ENCODE measurements around the gene ULK2.
"Not testable (repeated sequence)": the region's sequence is repeated elsewhere in the genome, so short reads cannot be mapped to it uniquely, and the experiment has no call there.

ULK2 gene

DNA sequence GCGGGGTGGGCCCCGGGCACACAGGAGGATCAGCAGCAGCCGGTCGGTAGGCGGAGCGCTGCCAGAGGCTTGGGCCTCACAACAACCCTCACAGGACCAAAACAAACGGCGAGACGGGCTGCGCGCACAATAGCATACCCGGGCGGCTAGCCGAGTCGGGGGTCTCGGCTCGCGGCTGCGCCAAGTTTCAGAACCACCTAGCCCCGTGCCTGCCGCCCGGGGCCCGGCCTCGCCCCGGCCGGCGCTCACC, 732 bp downstream of the ULK2 start:
- H3K9ac ChIP-seq (ENCODE audit: low read depth, low read length), result peak overlapping the region; percentile 38
- H3K9me3 ChIP-seq (ENCODE audit: control insufficient read depth, insufficient read depth, low read length), result no peaks in the 10 kb centered on the region

DNA sequence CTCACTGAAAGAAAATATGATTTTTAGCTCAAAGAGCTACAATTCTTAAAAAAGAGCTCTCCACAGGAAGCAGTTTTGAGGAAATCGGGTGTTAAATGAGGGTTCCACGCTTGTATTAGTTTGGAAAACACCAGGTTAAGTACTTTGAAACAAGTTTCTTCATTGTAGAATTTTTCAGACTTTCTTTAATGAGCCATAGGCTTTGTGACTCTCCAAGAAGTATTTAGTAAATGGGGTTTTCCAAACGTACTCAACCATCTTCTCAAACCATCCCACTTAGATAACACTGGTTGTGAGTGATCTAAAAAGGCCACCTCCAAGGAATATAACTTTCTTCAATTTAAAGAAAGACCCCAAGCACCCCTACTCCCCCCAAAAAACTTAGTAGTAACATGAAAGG, 2.7 kb downstream of the ULK2 start:
- H3K4me1 ChIP-seq (ENCODE audit: control insufficient read depth, insufficient read depth, low read length), result no peaks in the 10 kb centered on the region
- no peak overlapping the region for H3K27ac ChIP-seq (ENCODE audit: low read depth, low read length)
- H3K36me3 ChIP-seq (ENCODE audit: control insufficient read depth, insufficient read depth, low read length), result no peaks in the 10 kb centered on the region
- H3K9ac ChIP-seq (ENCODE audit: low read depth, low read length), result no peak overlapping the region
- H3K4me3 ChIP-seq (ENCODE audit: low read depth, low read length), result no peak overlapping the region
- H3K9me3 ChIP-seq (ENCODE audit: control insufficient read depth, insufficient read depth, low read length), result no peaks in the 10 kb centered on the region
- peaks cover 12% of the 10 kb centered on the region for H3K27me3 ChIP-seq (ENCODE audit: control insufficient read depth, insufficient read depth, low read length)

More for the DNA sequence above, 732 bp downstream of the ULK2 start:
- H3K27ac ChIP-seq (ENCODE audit: low read depth, low read length), result peak overlapping the region; percentile 17
- no peaks in the 10 kb centered on the region for H3K4me1 ChIP-seq (ENCODE audit: control insufficient read depth, insufficient read depth, low read length)
- H3K36me3 ChIP-seq (ENCODE audit: control insufficient read depth, insufficient read depth, low read length), result no peaks in the 10 kb centered on the region
- H3K27me3 ChIP-seq (ENCODE audit: control insufficient read depth, insufficient read depth, low read length), result peaks cover 12% of the 10 kb centered on the region
- H3K4me3 ChIP-seq (ENCODE audit: low read depth, low read length), result peak overlapping the region; percentile 84

GRCh38 chr17:19860647-19861177, 7.0 kb downstream of the ULK2 start:
- not testable (repeated sequence) for H3K36me3 ChIP-seq (ENCODE audit: control insufficient read depth, insufficient read depth, low read length); H3K9ac ChIP-seq (ENCODE audit: low read depth, low read length); H3K4me3 ChIP-seq (ENCODE audit: low read depth, low read length); H3K27me3 ChIP-seq (ENCODE audit: control insufficient read depth, insufficient read depth, low read length); H3K27ac ChIP-seq (ENCODE audit: low read depth, low read length); H3K4me1 ChIP-seq (ENCODE audit: control insufficient read depth, insufficient read depth, low read length); H3K9me3 ChIP-seq (ENCODE audit: control insufficient read depth, insufficient read depth, low read length)

DNA sequence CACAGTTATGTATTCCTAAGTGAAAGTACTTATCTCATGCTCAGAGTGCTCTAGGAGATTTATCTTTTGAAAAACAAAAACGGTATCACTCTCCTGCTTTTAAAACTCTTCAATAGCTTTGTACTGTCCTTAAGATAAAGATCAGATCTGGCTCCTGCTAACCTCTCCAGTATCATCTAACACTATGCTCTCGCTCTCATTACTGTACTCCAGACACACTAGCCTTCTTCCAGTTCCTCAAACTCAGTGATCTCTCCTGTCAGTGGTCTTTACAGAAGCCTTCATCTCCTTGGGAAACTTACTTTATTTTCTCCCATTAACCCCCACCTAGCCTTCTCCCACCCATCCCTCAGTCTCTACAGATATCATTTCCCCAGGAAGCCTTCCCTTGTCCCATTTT, 10.1 kb downstream of the ULK2 start:
- H3K27me3 ChIP-seq (ENCODE audit: control insufficient read depth, insufficient read depth, low read length), result no peaks in the 10 kb centered on the region
- no peaks in the 10 kb centered on the region for H3K4me1 ChIP-seq (ENCODE audit: control insufficient read depth, insufficient read depth, low read length)
- H3K4me3 ChIP-seq (ENCODE audit: low read depth, low read length), result no peak overlapping the region
- no peaks in the 10 kb centered on the region for H3K36me3 ChIP-seq (ENCODE audit: control insufficient read depth, insufficient read depth, low read length)
- no peak overlapping the region for H3K27ac ChIP-seq (ENCODE audit: low read depth, low read length)
- H3K9ac ChIP-seq (ENCODE audit: low read depth, low read length), result no peak overlapping the region
- no peaks in the 10 kb centered on the region for H3K9me3 ChIP-seq (ENCODE audit: control insufficient read depth, insufficient read depth, low read length)

DNA sequence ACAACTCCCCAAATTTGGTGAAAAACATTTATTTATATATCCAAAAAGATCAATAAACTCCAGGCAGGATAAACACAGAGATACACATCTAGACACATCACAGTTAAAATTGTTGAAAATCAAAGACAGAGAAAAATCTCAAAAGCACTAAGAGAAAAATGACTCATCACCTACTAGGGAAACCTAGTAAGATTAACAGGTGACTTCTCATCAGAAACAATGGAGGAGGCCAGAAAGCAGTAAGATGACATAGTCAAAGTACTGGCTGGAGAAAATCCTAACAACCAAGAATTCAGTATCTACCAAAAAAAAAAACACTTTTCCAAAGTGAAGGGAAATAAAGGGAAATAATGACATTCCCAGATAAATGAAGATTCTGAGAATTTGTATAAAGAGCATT, 33.8 kb downstream of the ULK2 start:
- no peaks in the 10 kb centered on the region for H3K9me3 ChIP-seq (ENCODE audit: control insufficient read depth, insufficient read depth, low read length)
- no peaks in the 10 kb centered on the region for H3K36me3 ChIP-seq (ENCODE audit: control insufficient read depth, insufficient read depth, low read length)
- H3K27me3 ChIP-seq (ENCODE audit: control insufficient read depth, insufficient read depth, low read length), result no peaks in the 10 kb centered on the region
- no peak overlapping the region for H3K4me3 ChIP-seq (ENCODE audit: low read depth, low read length)
- H3K9ac ChIP-seq (ENCODE audit: low read depth, low read length), result no peak overlapping the region
- no peak overlapping the region for H3K27ac ChIP-seq (ENCODE audit: low read depth, low read length)
- no peaks in the 10 kb centered on the region for H3K4me1 ChIP-seq (ENCODE audit: control insufficient read depth, insufficient read depth, low read length)

DNA sequence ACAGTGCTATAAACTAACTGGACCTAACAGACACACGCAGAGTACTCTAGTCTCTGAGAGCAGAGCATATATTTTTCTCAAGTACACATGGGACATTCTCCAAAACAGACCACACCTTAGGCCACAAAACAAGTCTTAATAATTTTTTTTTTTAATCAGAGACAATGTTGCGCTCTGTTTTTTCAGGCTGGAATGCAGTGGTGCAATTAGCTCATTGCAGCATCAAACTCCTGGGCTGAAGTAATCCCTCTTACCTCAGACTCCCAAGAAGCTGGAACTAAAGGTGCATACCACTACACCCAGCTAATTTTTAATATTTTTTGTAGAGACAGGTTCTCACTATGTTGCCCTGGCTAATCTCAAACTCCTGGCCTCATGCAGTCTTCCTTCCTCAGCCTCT, 37.7 kb downstream of the ULK2 start:
- Histone ChIP-seq H3K36me3 (ENCODE audit: control insufficient read depth, insufficient read depth, low read length) (no peaks in the 10 kb centered on the region), H3K4me3 (ENCODE audit: low read depth, low read length) (no peak overlapping the region)

GRCh38 chr17:19812407-19812806, 55.3 kb downstream of the ULK2 start:
- no peaks in the 10 kb centered on the region for H3K27me3 ChIP-seq (ENCODE audit: control insufficient read depth, insufficient read depth, low read length)
- no peak overlapping the region for H3K9ac ChIP-seq (ENCODE audit: low read depth, low read length)
- no peaks in the 10 kb centered on the region for H3K36me3 ChIP-seq (ENCODE audit: control insufficient read depth, insufficient read depth, low read length)
- H3K4me1 ChIP-seq (ENCODE audit: control insufficient read depth, insufficient read depth, low read length), result no peaks in the 10 kb centered on the region
- H3K4me3 ChIP-seq (ENCODE audit: low read depth, low read length), result no peak overlapping the region
- H3K27ac ChIP-seq (ENCODE audit: low read depth, low read length), result no peak overlapping the region
- H3K9me3 ChIP-seq (ENCODE audit: control insufficient read depth, insufficient read depth, low read length), result no peaks in the 10 kb centered on the region

More for the DNA sequence above, 37.7 kb downstream of the ULK2 start:
- Histone ChIP-seq H3K27ac (ENCODE audit: low read depth, low read length) (no peak overlapping the region), H3K9ac (ENCODE audit: low read depth, low read length) (no peak overlapping the region), H3K27me3 (ENCODE audit: control insufficient read depth, insufficient read depth, low read length) (no peaks in the 10 kb centered on the region), H3K9me3 (ENCODE audit: control insufficient read depth, insufficient read depth, low read length) (no peaks in the 10 kb centered on the region), H3K4me1 (ENCODE audit: control insufficient read depth, insufficient read depth, low read length) (no peaks in the 10 kb centered on the region)

DNA sequence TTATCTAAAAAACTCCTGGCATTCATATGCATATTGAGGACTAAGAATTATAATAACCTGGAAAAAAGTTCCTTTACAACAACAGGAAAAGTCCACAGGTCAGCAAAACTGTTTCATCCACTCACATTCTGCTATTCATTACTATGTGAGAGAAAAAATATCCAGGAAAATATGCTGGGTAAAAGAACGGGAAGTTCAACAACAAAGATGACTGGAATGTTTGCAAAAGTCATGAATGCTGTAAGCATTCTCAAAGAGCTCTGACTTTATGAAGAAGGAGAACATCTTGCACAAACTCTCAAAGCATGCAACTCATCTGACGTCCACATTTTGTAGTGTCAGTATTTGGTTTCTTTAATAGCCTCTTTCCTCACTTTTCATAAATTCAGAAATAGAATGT, 62.7 kb downstream of the ULK2 start:
- H3K27ac ChIP-seq (ENCODE audit: low read depth, low read length), result no peak overlapping the region
- H3K4me3 ChIP-seq (ENCODE audit: low read depth, low read length), result no peak overlapping the region
- no peaks in the 10 kb centered on the region for H3K4me1 ChIP-seq (ENCODE audit: control insufficient read depth, insufficient read depth, low read length)
- H3K9me3 ChIP-seq (ENCODE audit: control insufficient read depth, insufficient read depth, low read length), result no peaks in the 10 kb centered on the region
- no peaks in the 10 kb centered on the region for H3K36me3 ChIP-seq (ENCODE audit: control insufficient read depth, insufficient read depth, low read length)
- no peak overlapping the region for H3K9ac ChIP-seq (ENCODE audit: low read depth, low read length)
- no peaks in the 10 kb centered on the region for H3K27me3 ChIP-seq (ENCODE audit: control insufficient read depth, insufficient read depth, low read length)

DNA sequence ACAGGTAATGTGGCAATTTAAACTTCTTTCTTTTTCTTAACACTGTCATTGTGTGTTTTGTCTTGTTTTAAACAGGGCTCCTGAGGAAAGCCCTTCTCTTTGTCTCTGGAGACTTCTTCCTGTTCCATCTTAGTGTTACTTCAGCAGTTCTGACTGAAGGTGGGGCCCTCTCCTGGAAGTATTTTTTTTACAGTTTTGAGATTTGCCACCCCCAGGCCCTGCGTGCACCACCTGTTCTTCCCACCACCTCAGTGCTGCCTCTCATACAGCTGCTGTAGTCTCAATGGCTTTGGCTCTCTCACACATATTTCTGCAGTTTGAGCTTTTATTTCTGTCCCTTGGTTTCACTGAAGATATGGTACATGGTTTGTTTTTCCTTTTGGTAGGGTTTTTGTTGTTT, 67.2 kb downstream of the ULK2 start:
- Histone ChIP-seq H3K4me3 (ENCODE audit: low read depth, low read length) (no peak overlapping the region), H3K27me3 (ENCODE audit: control insufficient read depth, insufficient read depth, low read length) (no peaks in the 10 kb centered on the region), H3K27ac (ENCODE audit: low read depth, low read length) (no peak overlapping the region), H3K9ac (ENCODE audit: low read depth, low read length) (no peak overlapping the region), H3K9me3 (ENCODE audit: control insufficient read depth, insufficient read depth, low read length) (peaks cover 5% of the 10 kb centered on the region; the same call in 1 of the 2 replicates), H3K4me1 (ENCODE audit: control insufficient read depth, insufficient read depth, low read length) (no peaks in the 10 kb centered on the region), H3K36me3 (ENCODE audit: control insufficient read depth, insufficient read depth, low read length) (peaks cover 14% of the 10 kb centered on the region; the same call in 1 of the 2 replicates)

DNA sequence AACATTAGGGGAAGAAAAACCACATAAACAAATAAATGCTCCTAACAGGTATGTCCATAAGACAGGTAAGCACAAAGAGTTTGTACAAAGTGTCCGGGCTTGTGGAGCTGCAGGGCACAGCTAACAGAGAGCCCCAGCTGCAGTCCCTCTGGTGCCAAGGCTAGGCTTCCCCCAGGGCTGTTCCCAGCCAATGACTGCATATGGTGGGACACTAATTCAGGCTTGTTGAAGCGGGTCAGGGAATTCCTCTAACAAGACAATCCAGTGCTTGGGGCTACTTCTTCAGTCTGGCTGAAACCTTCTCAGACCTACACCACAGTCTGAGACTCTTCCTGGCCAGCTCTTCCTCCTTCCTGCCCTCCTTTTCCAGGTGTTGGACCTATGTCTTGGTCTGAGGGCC, 67.9 kb downstream of the ULK2 start:
- Histone ChIP-seq H3K4me1 (ENCODE audit: control insufficient read depth, insufficient read depth, low read length) (no peaks in the 10 kb centered on the region), H3K9me3 (ENCODE audit: control insufficient read depth, insufficient read depth, low read length) (peaks cover 5% of the 10 kb centered on the region; the same call in 1 of the 2 replicates), H3K9ac (ENCODE audit: low read depth, low read length) (no peak overlapping the region), H3K27me3 (ENCODE audit: control insufficient read depth, insufficient read depth, low read length) (no peaks in the 10 kb centered on the region), H3K36me3 (ENCODE audit: control insufficient read depth, insufficient read depth, low read length) (peaks cover 20% of the 10 kb centered on the region; the same call in 1 of the 2 replicates), H3K27ac (ENCODE audit: low read depth, low read length) (no peak overlapping the region), H3K4me3 (ENCODE audit: low read depth, low read length) (no peak overlapping the region)

GRCh38 chr17:19796457-19796856, 71.3 kb downstream of the ULK2 start:
- Histone ChIP-seq H3K9me3 (ENCODE audit: control insufficient read depth, insufficient read depth, low read length) (peaks cover 5% of the 10 kb centered on the region; the same call in 1 of the 2 replicates), H3K36me3 (ENCODE audit: control insufficient read depth, insufficient read depth, low read length) (peaks cover 20% of the 10 kb centered on the region; the same call in 1 of the 2 replicates)

More at GRCh38 chr17:19796457-19796856, 71.3 kb downstream of the ULK2 start:
- no peaks in the 10 kb centered on the region for H3K4me1 ChIP-seq (ENCODE audit: control insufficient read depth, insufficient read depth, low read length)
- no peaks in the 10 kb centered on the region for H3K27me3 ChIP-seq (ENCODE audit: control insufficient read depth, insufficient read depth, low read length)
- H3K4me3 ChIP-seq (ENCODE audit: low read depth, low read length), result no peak overlapping the region
- H3K9ac ChIP-seq (ENCODE audit: low read depth, low read length), result no peak overlapping the region
- H3K27ac ChIP-seq (ENCODE audit: low read depth, low read length), result no peak overlapping the region

All from HUES48 (cell line).